ENCODE results near the gene TWIST2.

The TWIST2 gene

GRCh38 chr2:238912916-238913875 is 65.3 kb downstream of the TWIST2 start:
- H3K36me3 ChIP-seq (ENCODE audit: insufficient read depth, insufficient read length, low read length) = peaks cover 4% of the 10 kb centered on the region
- TF ChIP-seq SUZ12 (IDR thresholded peaks at IDR 0.05; ENCODE audit: extremely low read depth, insufficient read depth, insufficient read length) (no peak), ZNF274 (IDR thresholded peaks at IDR 0.05; ENCODE audit: low read depth, low read length) (no peak), YY1 (IDR thresholded peaks at IDR 0.05; ENCODE audit: insufficient read depth, insufficient read length) (no peak)
- no peak for DNase-seq (ENCODE audit: low read depth, low spot score)
- no peak overlapping the region for H3K4me3 ChIP-seq (ENCODE audit: insufficient read length, low read depth)
- H3K9me3 ChIP-seq (ENCODE audit: insufficient read depth, low read length) = 0 out of 2 replicates have a peak, but pooled peaks cover 7% of the 10 kb centered on the region
- peaks cover 13% of the 10 kb centered on the region for H3K4me1 ChIP-seq (ENCODE audit: insufficient read depth, insufficient read length)
- no peaks in the 10 kb centered on the region for H3K27me3 ChIP-seq (ENCODE audit: insufficient read depth, insufficient read length)
- H3K9ac ChIP-seq (ENCODE audit: insufficient read length, low read depth) = no peak overlapping the region

GRCh38 chr2:238913931-238914647 is 66.2 kb downstream of the TWIST2 start:
- Histone ChIP-seq H3K4me1 (ENCODE audit: insufficient read depth, insufficient read length) (peaks cover 13% of the 10 kb centered on the region), H3K9ac (ENCODE audit: insufficient read length, low read depth) (no peak overlapping the region), H3K36me3 (ENCODE audit: insufficient read depth, insufficient read length, low read length) (peaks cover 4% of the 10 kb centered on the region), H3K9me3 (ENCODE audit: insufficient read depth, low read length) (0 out of 2 replicates have a peak, but pooled peaks cover 7% of the 10 kb centered on the region), H3K4me3 (ENCODE audit: insufficient read length, low read depth) (no peak overlapping the region), H3K27me3 (ENCODE audit: insufficient read depth, insufficient read length) (no peaks in the 10 kb centered on the region)
- TF ChIP-seq ZNF274 (IDR thresholded peaks at IDR 0.05; ENCODE audit: low read depth, low read length) = no peak
- no peak for TF ChIP-seq YY1 (IDR thresholded peaks at IDR 0.05; ENCODE audit: insufficient read depth, insufficient read length)
- no peak for TF ChIP-seq SUZ12 (IDR thresholded peaks at IDR 0.05; ENCODE audit: extremely low read depth, insufficient read depth, insufficient read length)
- DNase-seq (ENCODE audit: low read depth, low spot score) = no peak

- peaks cover 4% of the 10 kb centered on the region for H3K36me3 ChIP-seq (ENCODE audit: insufficient read depth, insufficient read length, low read length)
- no peak overlapping the region for H3K9ac ChIP-seq (ENCODE audit: insufficient read length, low read depth)
- H3K4me1 ChIP-seq (ENCODE audit: insufficient read depth, insufficient read length) = peaks cover 13% of the 10 kb centered on the region
- 0 out of 2 replicates have a peak, but pooled peaks cover 7% of the 10 kb centered on the region for H3K9me3 ChIP-seq (ENCODE audit: insufficient read depth, low read length)
- no peak for DNase-seq (ENCODE audit: low read depth, low spot score)
- TF ChIP-seq SUZ12 (IDR thresholded peaks at IDR 0.05; ENCODE audit: extremely low read depth, insufficient read depth, insufficient read length) (no peak), YY1 (IDR thresholded peaks at IDR 0.05; ENCODE audit: insufficient read depth, insufficient read length) (no peak), ZNF274 (IDR thresholded peaks at IDR 0.05; ENCODE audit: low read depth, low read length) (no peak)
- H3K4me3 ChIP-seq (ENCODE audit: insufficient read length, low read depth) = no peak overlapping the region
- H3K27me3 ChIP-seq (ENCODE audit: insufficient read depth, insufficient read length) = no peaks in the 10 kb centered on the region
Observed at GRCh38 chr2:238914648-238915015, 66.7 kb downstream of the TWIST2 start.

GRCh38 chr2:238915196-238915595 is 67.3 kb downstream of the TWIST2 start:
- Histone ChIP-seq H3K9me3 (ENCODE audit: insufficient read depth, low read length) (0 out of 2 replicates have a peak, but pooled peaks cover 7% of the 10 kb centered on the region), H3K9ac (ENCODE audit: insufficient read length, low read depth) (no peak overlapping the region), H3K4me3 (ENCODE audit: insufficient read length, low read depth) (no peak overlapping the region), H3K36me3 (ENCODE audit: insufficient read depth, insufficient read length, low read length) (peaks cover 4% of the 10 kb centered on the region), H3K27me3 (ENCODE audit: insufficient read depth, insufficient read length) (no peaks in the 10 kb centered on the region), H3K4me1 (ENCODE audit: insufficient read depth, insufficient read length) (peaks cover 11% of the 10 kb centered on the region)
- no peak for TF ChIP-seq YY1 (IDR thresholded peaks at IDR 0.05; ENCODE audit: insufficient read depth, insufficient read length)
- TF ChIP-seq ZNF274 (IDR thresholded peaks at IDR 0.05; ENCODE audit: low read depth, low read length) = no peak
- no peak for TF ChIP-seq SUZ12 (IDR thresholded peaks at IDR 0.05; ENCODE audit: extremely low read depth, insufficient read depth, insufficient read length)
- DNase-seq (ENCODE audit: low read depth, low spot score) = no peak

- no peak for DNase-seq (ENCODE audit: low read depth, low spot score)
- Histone ChIP-seq H3K9ac (ENCODE audit: insufficient read length, low read depth) (no peak overlapping the region), H3K9me3 (ENCODE audit: insufficient read depth, low read length) (0 out of 2 replicates have a peak, but pooled peaks cover 7% of the 10 kb centered on the region), H3K4me3 (ENCODE audit: insufficient read length, low read depth) (no peak overlapping the region), H3K4me1 (ENCODE audit: insufficient read depth, insufficient read length) (peaks cover 13% of the 10 kb centered on the region), H3K36me3 (ENCODE audit: insufficient read depth, insufficient read length, low read length) (peaks cover 4% of the 10 kb centered on the region), H3K27me3 (ENCODE audit: insufficient read depth, insufficient read length) (no peaks in the 10 kb centered on the region)
- TF ChIP-seq ZNF274 (IDR thresholded peaks at IDR 0.05; ENCODE audit: low read depth, low read length) (no peak), YY1 (IDR thresholded peaks at IDR 0.05; ENCODE audit: insufficient read depth, insufficient read length) (no peak), SUZ12 (IDR thresholded peaks at IDR 0.05; ENCODE audit: extremely low read depth, insufficient read depth, insufficient read length) (no peak)
Observed at GRCh38 chr2:238915596-238915995, 67.7 kb downstream of the TWIST2 start.

- Histone ChIP-seq H3K27me3 (ENCODE audit: insufficient read depth, insufficient read length) (no peaks in the 10 kb centered on the region), H3K36me3 (ENCODE audit: insufficient read depth, insufficient read length, low read length) (peaks cover 4% of the 10 kb centered on the region), H3K9ac (ENCODE audit: insufficient read length, low read depth) (no peak overlapping the region), H3K4me1 (ENCODE audit: insufficient read depth, insufficient read length) (peaks cover 13% of the 10 kb centered on the region), H3K9me3 (ENCODE audit: insufficient read depth, low read length) (0 out of 2 replicates have a peak, but pooled peaks cover 7% of the 10 kb centered on the region), H3K4me3 (ENCODE audit: insufficient read length, low read depth) (no peak overlapping the region)
- no peak for DNase-seq (ENCODE audit: low read depth, low spot score)
- no peak for TF ChIP-seq YY1 (IDR thresholded peaks at IDR 0.05; ENCODE audit: insufficient read depth, insufficient read length)
- TF ChIP-seq ZNF274 (IDR thresholded peaks at IDR 0.05; ENCODE audit: low read depth, low read length) = no peak
- no peak for TF ChIP-seq SUZ12 (IDR thresholded peaks at IDR 0.05; ENCODE audit: extremely low read depth, insufficient read depth, insufficient read length)
Observed at GRCh38 chr2:238916176-238916874, 68.4 kb downstream of the TWIST2 start.

Measured in NT2/D1 (cell line).